Fibroblast of the aortic adventitia (primary cell): ENCODE measurements around the gene MAX. TPM values are rescaled to one million over a fixed set of nuclear protein-coding genes. Genes with fewer than 3 reads are reported as not detected.
A peak's percentile ranks its signal among the peaks of the same experiment; 100 is the strongest.

Experiments used
- DNase-seq: peaks from one replicate; pipeline ENCODE4 v3.0.0-alpha.2; 2010; ENCODE audit warnings: low read depth
- H3K4me3 ChIP-seq: 2 replicates; pipeline ENCODE4 v1.5.1; 2011; ENCODE audit warnings: low read depth, mild to moderate bottlenecking, control low read depth, low read length, moderate library complexity
- total RNA-seq: library from RNA; depleted of rRNA; stranded (reverse); fragments of >200 nt; gene quantifications from 2 replicates; pipeline ENCODE4 v1.2.3, GENCODE V29; 2012; ENCODE audit warnings: low replicate concordance
- TF ChIP-seq, protein P1 (sequence below): IDR thresholded peaks from 2 replicates; pipeline ENCODE4 v1.5.1; 2011; ENCODE audit warnings: mild to moderate bottlenecking, low read length, control low read depth, inconsistent platforms; ENCODE audit not compliant: insufficient read depth

MAX gene
- total RNA-seq, 1 donor = 69.3 TPM

GRCh38 chr14:65082930-65083329 is 19.4 kb downstream of the MAX start:
- DNase-seq = no peak
- H3K4me3 ChIP-seq = no peak overlapping the region
- TF ChIP-seq, protein P1, sequence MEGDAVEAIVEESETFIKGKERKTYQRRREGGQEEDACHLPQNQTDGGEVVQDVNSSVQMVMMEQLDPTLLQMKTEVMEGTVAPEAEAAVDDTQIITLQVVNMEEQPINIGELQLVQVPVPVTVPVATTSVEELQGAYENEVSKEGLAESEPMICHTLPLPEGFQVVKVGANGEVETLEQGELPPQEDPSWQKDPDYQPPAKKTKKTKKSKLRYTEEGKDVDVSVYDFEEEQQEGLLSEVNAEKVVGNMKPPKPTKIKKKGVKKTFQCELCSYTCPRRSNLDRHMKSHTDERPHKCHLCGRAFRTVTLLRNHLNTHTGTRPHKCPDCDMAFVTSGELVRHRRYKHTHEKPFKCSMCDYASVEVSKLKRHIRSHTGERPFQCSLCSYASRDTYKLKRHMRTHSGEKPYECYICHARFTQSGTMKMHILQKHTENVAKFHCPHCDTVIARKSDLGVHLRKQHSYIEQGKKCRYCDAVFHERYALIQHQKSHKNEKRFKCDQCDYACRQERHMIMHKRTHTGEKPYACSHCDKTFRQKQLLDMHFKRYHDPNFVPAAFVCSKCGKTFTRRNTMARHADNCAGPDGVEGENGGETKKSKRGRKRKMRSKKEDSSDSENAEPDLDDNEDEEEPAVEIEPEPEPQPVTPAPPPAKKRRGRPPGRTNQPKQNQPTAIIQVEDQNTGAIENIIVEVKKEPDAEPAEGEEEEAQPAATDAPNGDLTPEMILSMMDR = no peak

GRCh38 chr14:65080960-65081747 is 21.2 kb downstream of the MAX start:
- H3K4me3 ChIP-seq = no peak overlapping the region
- TF ChIP-seq, protein P1 = no peak
- peak; percentile 30 for DNase-seq

GRCh38 chr14:65079768-65080167 is 22.5 kb downstream of the MAX start:
- DNase-seq = no peak

GRCh38 chr14:65079201-65079600 is 23.1 kb downstream of the MAX start:
- TF ChIP-seq, protein P1 = no peak
- DNase-seq = no peak
- no peak overlapping the region for H3K4me3 ChIP-seq

More at GRCh38 chr14:65079768-65080167, 22.5 kb downstream of the MAX start:
- TF ChIP-seq, protein P1 = no peak
- H3K4me3 ChIP-seq = no peak overlapping the region

GRCh38 chr14:65077318-65077717 is 25.0 kb downstream of the MAX start:
- TF ChIP-seq, protein P1 = no peak
- H3K4me3 ChIP-seq = no peak overlapping the region
- DNase-seq = no peak

GRCh38 chr14:65075628-65076325 is 26.5 kb downstream of the MAX start:
- TF ChIP-seq, protein P1 = no peak
- no peak for DNase-seq

More at GRCh38 chr14:65075628-65076325, 26.5 kb downstream of the MAX start:
- H3K4me3 ChIP-seq = no peak overlapping the region
